ENCODE measurements around the gene POLR2F. TPM values are rescaled to one million over a fixed set of nuclear protein-coding genes. Genes with fewer than 3 reads are reported as not detected.
A peak's percentile ranks its signal among the peaks of the same experiment; 100 is the strongest.

POLR2F gene
- total RNA-seq (2014; rRNA removed; shearing (Covaris generic)) = 77.3 and 99.6 TPM in 2 replicates

DNA sequence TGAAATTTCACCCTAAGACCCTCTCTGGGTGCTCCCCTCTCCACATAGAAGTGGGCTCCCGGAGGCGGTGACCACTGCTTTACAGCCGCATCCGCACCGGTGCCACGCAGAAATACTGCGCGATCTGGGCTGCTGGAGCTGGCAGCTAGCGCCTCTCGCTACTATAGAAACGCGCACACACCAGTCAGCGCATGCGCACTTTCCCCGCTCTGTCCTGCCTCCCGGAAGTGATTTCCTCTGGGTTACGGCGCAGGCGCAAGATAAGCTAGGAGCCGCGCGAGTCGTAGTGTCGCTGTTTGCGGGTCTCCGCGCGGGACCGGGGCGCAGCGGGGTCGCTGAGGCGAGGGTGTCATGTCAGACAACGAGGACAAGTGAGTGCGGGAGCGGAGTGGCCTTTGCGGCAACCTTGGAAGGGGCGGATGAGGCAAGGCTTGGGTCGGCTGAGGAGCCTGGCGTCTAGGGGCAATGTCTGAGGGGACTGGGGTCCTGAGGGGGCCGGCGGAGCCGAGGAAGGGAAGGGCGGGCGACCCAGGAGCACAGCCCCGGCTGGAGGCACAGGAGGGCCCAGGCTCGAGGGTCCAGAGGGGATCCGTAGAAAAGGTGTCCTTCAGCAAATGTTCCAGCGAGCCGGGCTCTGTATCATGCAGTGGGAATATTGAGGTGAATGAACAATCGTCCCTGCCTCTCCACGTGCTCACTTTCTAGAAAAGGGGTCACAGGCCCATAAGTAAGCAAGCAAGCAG is at the start of gene POLR2F, which contains the start of gene C22orf23:
Gene POLR2F, plus strand, starts transcription at position 263 of the 743 bp plus-strand sequence. Its CDS starts 89 bp downstream, at position 352.
Gene C22orf23, minus strand, starts transcription at position 165 of the 743 bp plus-strand sequence. CDS start 452 bp downstream, outside the sequence.
- H3K4me1 ChIP-seq (replicated peaks) = peaks cover 12% of the 10 kb centered on the region
- peak; percentile 89 to 96 for DNase-seq (ENCODE audit: low read depth in 1 of 2, low spot score in 2 of 2)
- H3K27me3 ChIP-seq (replicated peaks) = no peaks in the 10 kb centered on the region
- H3K36me3 ChIP-seq = peaks cover 22% of the 10 kb centered on the region
- no peak within 1 kb of the TSS for H3K27ac ChIP-seq
- no peaks in the 10 kb centered on the region for H3K9me3 ChIP-seq (replicated peaks)
- peak within 1 kb of the TSS; percentile 86 for H3K4me3 ChIP-seq

DNA sequence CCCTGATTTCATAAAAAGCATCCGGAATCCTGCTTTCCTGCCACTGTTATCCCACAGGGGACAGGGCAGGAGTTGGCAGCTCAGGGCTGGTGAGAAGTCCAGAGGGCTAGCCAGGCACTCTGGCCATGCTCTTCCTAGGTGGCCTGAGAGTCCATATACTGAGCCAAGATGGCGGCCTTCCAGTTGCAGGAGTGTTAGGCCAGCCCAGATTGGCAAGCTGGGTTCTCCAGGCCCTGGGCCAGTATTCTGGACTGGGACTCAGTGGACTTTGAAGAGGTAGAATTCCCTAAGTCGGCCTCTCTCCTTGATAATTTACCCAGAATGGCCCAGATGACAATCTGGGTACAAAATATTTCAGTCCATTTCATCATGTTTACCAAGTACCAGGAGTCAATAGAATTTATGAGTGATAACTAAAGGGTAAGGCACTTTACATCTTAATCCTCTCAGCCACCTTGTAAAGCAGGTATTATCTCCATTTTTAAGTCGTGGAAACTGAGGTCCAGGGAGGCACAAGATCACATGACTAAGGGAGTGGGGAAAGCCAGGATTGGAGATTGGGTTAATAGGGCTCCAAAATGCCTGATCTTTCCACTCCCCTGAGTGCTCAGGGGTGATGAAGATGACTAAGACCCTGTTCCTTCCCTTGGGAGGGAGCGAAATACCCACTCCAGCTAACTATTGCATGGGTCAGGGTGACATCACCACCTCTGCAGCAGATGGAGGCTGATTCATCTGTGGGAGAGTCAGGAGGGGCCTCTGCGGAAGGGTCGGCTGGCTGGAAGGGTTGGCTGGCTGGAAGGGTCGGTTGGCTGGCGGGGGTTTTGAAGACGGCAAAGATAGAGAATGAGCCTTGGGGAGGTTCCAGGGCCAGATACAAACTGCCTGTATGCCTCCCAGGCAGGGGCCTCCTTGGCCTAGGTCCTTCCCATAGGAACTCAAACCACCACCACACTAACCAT is 48.6 kb upstream of the POLR2F start:
- Histone ChIP-seq H3K27me3 (replicated peaks) (no peaks in the 10 kb centered on the region), H3K4me3 (peak overlapping the region; percentile 97), H3K36me3 (peaks cover 30% of the 10 kb centered on the region), H3K27ac (peak overlapping the region; percentile 99), H3K4me1 (replicated peaks) (peaks cover 39% of the 10 kb centered on the region), H3K9me3 (replicated peaks) (no peaks in the 10 kb centered on the region)
- peak; percentile 95 to 98 for DNase-seq (ENCODE audit: low read depth in 1 of 2, low spot score in 2 of 2)

DNA sequence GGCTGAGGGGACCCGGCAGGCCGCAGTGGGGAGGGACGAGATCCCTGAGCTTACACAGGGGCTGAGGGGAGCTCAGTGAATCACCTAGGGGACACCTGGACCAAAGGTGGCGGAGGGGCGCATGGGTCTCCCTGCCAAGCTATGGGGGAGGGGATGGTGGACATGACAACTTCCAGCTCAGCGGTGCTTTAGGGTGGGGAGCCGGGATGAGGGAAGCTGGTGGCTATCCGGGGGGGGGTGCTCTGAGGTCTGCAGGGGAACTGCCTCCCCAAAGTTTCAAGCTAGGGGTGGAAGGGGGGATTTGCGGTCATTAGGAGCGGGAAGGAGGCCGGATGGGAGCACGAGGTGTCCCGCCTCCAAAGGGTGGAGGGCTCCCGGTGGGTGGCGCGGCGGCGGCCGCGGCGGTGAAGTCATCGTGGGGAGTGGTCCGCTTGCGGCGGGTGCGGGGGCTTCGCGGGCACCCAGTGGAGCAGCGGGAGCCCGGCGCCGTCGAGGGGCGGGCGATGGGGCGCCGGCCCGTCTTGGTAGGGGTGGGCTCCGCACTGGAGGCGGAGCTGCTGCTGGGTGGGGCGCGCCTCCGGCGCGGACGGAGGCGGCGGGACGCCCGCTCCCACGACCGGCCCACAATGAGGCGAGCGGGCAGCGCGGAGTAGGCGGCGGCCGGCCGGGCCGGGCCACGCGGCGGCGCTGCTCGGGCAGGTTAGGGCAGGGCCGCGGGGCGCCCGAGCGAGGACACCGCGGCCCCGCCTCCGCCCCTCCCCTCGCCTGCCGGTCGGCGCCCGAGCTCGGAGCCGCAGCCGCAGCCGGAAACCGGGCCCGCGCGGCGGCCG is 47.8 kb upstream of the POLR2F start, which contains the start of gene MICALL1:
Gene MICALL1, plus strand, starts transcription at position 764 of the 830 bp plus-strand sequence. CDS start 126 bp downstream, outside the sequence.
- Histone ChIP-seq H3K4me1 (replicated peaks) (peaks cover 39% of the 10 kb centered on the region), H3K27me3 (replicated peaks) (no peaks in the 10 kb centered on the region), H3K4me3 (peak within 1 kb of the TSS; percentile 97), H3K9me3 (replicated peaks) (no peaks in the 10 kb centered on the region), H3K27ac (peak within 1 kb of the TSS; percentile 99), H3K36me3 (peaks cover 36% of the 10 kb centered on the region)
- DNase-seq (ENCODE audit: low read depth in 1 of 2, low spot score in 2 of 2) = peak; percentile 84 to 87

DNA sequence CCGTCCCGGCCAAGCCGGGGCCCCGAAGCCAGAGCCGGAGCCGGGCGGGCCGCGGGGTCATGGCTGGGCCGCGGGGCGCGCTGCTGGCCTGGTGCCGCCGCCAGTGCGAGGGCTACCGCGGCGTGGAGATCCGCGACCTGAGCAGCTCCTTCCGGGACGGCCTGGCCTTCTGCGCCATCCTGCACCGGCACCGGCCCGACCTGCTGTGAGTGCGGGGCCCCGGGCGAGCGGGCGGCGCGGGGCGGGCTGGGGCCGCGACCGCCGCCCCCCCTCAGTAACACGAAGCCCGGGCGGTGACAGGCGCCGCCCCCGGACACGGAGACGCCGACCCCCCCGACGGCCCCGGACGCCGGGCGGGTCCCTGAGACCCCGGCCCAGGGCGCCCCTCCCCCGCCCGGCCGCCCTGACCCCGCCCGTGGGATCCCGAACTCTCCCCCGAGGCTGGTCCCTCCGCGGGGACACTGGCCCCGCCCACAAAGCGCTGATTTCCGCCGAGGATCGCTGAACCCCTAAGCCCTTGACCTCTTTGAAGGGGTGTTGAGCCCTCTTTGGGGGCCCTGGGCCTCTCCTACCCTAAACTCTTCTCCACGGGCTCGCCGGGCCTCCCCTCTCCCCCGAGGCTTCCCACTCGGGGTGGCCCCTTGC is 47.0 kb upstream of the POLR2F start:
- DNase-seq (ENCODE audit: low read depth in 1 of 2, low spot score in 2 of 2) = no peak
- Histone ChIP-seq H3K27ac (peak overlapping the region; percentile 80), H3K36me3 (peaks cover 43% of the 10 kb centered on the region), H3K27me3 (replicated peaks) (no peaks in the 10 kb centered on the region), H3K4me3 (peak overlapping the region; percentile 97), H3K4me1 (replicated peaks) (peaks cover 39% of the 10 kb centered on the region), H3K9me3 (replicated peaks) (no peaks in the 10 kb centered on the region)

DNA sequence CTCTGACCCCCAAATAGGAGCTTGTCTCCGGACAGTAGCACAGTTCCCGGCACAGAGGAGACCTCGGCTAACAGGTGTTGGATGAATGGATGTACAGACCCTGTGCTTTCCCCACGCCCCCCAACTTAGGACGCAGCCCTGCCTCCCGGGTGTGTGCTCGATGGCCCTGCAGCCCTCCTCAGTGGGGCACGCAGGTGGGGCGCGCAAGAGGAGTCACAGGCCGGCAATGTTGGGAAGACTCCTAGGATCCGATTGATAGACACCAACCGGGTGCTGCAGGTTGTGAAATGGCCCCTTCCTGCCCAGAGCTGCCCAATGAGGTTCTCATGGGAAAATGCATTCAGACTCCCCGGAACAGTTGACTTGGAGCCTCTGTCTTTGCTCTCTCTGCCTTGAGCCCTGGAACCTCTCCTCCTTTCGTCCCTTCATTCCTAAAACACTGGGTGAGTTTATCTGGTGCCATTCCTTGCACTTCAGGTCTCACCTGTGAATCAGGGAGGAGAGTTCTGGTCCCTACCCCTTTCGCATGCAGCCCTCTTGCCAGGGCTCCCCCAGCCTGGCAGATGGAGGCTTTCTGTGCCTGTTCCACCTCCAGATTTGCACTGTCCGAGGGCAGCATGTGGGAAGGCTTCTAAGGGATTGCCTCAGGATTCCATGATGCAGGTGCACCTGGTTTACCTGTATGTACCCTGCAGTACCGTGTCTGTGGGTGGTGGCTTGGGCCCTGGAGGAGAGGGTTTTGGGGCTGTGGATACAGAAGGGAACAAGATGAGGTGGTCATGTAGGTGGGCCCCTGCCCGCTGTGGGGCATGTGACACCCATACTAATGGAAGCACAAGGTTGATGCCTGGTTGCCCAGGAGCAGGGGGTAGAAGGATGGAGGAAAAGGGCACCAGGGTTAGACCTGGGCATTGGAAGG is 46.2 kb upstream of the POLR2F start:
- peaks cover 52% of the 10 kb centered on the region for H3K36me3 ChIP-seq
- peak overlapping the region; percentile 80; the same call in 1 of the 2 replicates for H3K27ac ChIP-seq
- DNase-seq (ENCODE audit: low read depth in 1 of 2, low spot score in 2 of 2) = no peak
- peak overlapping the region; percentile 97 for H3K4me3 ChIP-seq
- H3K9me3 ChIP-seq (replicated peaks) = no peaks in the 10 kb centered on the region
- no peaks in the 10 kb centered on the region for H3K27me3 ChIP-seq (replicated peaks)
- H3K4me1 ChIP-seq (replicated peaks) = peaks cover 39% of the 10 kb centered on the region

DNA sequence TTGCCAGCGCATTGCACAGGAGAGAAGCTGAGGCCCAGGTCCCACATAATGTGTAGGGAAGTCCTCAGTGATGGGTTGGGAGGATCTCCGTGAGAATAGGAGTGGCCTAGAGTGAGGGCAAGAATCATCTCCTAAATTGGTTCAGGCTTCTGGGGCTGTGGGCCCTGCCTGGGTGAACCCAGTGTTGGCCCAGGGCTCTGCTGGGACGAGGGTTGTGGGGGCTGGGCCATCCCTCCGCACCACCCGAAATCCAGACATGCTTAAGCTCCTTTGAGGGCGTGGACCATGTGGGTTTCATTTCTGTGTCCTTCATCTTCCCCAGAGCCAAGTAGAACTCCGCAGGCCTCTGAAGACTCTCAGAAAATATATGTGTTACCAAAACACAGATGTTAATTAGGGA is 43.7 kb upstream of the POLR2F start:
- Histone ChIP-seq H3K27me3 (replicated peaks) (no peaks in the 10 kb centered on the region), H3K4me1 (replicated peaks) (peaks cover 32% of the 10 kb centered on the region), H3K4me3 (no peak overlapping the region), H3K9me3 (replicated peaks) (no peaks in the 10 kb centered on the region), H3K27ac (no peak overlapping the region), H3K36me3 (peaks cover 70% of the 10 kb centered on the region)
- no peak for DNase-seq (ENCODE audit: low read depth in 1 of 2, low spot score in 2 of 2)

DNA sequence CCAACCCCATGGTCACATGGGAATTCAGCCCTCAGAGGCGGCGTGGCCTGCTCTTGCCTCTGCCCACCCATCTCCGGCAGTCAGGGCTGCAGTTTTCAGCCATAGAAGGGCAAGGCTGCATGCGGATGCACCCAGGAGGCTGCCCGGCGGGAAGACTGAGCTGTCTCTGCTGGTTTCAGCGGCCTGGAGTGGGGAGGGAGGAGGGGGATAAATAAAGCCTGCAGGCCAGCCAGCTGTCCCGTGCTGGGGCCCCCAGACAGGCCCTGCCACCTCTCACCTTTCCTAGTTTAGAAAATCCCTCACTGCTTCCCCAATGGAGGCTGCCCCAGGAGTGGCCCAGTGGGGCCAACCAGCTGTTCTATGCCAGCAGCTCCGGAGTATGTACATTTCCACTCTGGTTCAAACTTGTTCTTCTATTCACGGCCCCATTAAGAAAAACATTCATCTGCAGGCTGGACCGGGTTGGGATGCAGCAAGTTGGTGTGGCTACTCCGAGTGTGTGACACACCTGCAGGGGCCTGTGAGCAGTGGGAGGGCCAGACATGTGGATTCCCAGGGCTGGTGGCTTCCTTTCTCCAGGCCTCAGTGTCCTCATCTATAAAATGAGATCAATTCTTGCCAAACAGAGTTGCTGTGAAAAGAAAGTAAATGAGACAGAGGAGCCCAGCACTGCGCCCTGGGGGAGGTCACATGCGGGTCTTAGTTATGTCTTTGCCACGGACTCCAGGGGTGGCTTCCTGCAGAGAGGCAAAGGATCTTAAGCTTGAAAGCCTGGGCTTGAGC is 42.4 kb upstream of the POLR2F start:
- H3K27me3 ChIP-seq (replicated peaks) = no peaks in the 10 kb centered on the region
- H3K4me3 ChIP-seq = no peak overlapping the region
- peaks cover 19% of the 10 kb centered on the region for H3K4me1 ChIP-seq (replicated peaks)
- H3K9me3 ChIP-seq (replicated peaks) = no peaks in the 10 kb centered on the region
- no peak for DNase-seq (ENCODE audit: low read depth in 1 of 2, low spot score in 2 of 2)
- H3K27ac ChIP-seq = no peak overlapping the region
- peaks cover 81% of the 10 kb centered on the region for H3K36me3 ChIP-seq

DNA sequence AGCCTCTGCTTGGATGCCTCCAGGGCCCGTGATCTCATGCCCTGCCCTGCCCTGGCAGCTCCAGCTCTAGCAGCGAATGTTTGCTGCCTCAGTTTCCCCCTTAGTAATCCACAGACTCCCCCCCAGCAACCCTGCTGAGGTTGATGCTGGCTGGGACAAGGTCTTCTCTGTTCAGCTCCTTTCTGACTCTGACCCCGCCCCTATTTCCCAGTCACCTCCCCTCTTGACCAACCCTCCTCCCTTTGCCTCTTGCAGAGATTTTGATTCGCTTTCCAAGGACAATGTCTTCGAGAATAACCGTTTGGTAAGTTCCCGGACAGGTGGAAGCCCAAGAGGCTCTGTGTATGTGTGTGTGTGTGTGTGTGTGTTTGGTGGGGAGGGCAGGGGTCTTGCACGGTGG is 41.8 kb upstream of the POLR2F start:
- H3K4me1 ChIP-seq (replicated peaks) = peaks cover 19% of the 10 kb centered on the region
- DNase-seq (ENCODE audit: low read depth in 1 of 2, low spot score in 2 of 2) = no peak

DNA sequence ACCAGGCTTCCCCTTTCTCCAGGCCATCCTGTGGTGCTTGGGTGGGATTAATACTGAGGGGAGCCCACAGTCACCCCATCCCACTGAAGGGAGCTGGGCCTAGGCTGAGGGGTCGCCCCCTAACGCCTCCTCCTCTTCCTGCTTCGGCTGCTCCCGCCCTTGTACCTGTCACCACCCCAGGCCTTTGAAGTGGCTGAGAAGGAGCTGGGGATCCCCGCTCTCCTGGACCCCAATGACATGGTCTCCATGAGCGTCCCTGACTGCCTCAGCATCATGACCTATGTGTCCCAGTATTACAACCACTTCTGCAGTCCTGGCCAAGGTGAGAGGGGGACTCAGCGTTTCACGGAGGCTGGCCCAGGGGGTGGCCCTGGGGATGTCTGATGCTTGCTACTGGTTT is 41.3 kb upstream of the POLR2F start:
- Histone ChIP-seq H3K36me3 (peaks cover 81% of the 10 kb centered on the region), H3K27me3 (replicated peaks) (no peaks in the 10 kb centered on the region), H3K27ac (no peak overlapping the region), H3K4me3 (no peak overlapping the region), H3K4me1 (replicated peaks) (peaks cover 14% of the 10 kb centered on the region), H3K9me3 (replicated peaks) (no peaks in the 10 kb centered on the region)
- no peak for DNase-seq (ENCODE audit: low read depth in 1 of 2, low spot score in 2 of 2)

More for the DNA sequence above, 41.8 kb upstream of the POLR2F start:
- H3K36me3 ChIP-seq = peaks cover 81% of the 10 kb centered on the region
- no peak overlapping the region for H3K27ac ChIP-seq
- H3K27me3 ChIP-seq (replicated peaks) = no peaks in the 10 kb centered on the region
- H3K4me3 ChIP-seq = no peak overlapping the region
- no peaks in the 10 kb centered on the region for H3K9me3 ChIP-seq (replicated peaks)

DNA sequence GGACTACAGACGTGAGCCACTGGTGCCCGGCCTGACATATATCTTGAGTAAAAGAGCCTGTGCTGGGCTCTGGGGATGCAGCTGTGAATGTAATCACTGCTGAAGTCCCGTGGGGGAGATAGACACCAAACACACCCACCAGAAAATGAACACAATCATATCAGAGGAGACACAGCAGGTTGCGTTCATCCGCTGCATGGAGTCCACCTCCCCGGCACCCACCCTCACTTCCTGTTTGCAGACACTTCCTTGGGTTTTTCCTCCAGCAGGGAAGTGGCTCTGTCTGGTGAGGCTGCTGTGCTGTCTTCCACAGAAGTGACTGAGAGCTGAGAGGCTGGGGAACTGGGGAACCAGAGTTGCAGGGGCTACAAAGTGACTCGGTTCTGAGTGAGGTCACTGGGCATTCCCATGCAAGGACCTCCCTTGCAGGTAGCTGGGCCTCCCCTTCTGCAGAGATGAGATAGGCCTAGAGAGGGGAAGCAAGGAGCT is 40.2 kb upstream of the POLR2F start:
- Histone ChIP-seq H3K27me3 (replicated peaks) (no peaks in the 10 kb centered on the region), H3K4me3 (no peak overlapping the region), H3K4me1 (replicated peaks) (peaks cover 3% of the 10 kb centered on the region; the same call in 1 of the 2 replicates), H3K27ac (no peak overlapping the region), H3K9me3 (replicated peaks) (no peaks in the 10 kb centered on the region), H3K36me3 (peaks cover 84% of the 10 kb centered on the region)
- DNase-seq (ENCODE audit: low read depth in 1 of 2, low spot score in 2 of 2) = no peak

DNA sequence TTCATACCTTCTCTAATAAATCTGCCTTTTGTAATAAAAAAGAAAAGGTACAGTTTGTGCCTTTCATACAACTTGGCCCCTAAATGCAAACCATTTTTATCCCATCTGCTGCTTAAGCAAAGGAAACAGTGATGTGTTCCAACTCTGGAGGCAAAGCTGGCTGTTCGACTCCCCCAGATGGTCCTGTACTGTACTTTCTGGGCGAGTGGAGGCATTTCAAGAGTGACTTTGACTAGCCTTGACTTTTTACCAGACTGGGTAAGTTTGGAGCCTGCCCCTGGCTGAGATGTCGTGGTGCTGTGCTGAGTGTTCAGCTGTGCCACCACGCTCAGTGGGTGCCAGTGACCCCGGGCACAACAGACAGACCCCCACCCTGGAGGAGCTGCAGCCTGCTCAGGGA is 37.2 kb upstream of the POLR2F start:
- Histone ChIP-seq H3K4me3 (no peak overlapping the region), H3K4me1 (replicated peaks) (no peaks in the 10 kb centered on the region), H3K9me3 (replicated peaks) (no peaks in the 10 kb centered on the region), H3K36me3 (peaks cover 89% of the 10 kb centered on the region), H3K27ac (no peak overlapping the region), H3K27me3 (replicated peaks) (no peaks in the 10 kb centered on the region)
- DNase-seq (ENCODE audit: low read depth in 1 of 2, low spot score in 2 of 2) = no peak
